ACHN (cell line): ENCODE data around the gene ATXN7.

Experiments used
- DNase-seq: peaks from one replicate; pipeline ENCODE4 v3.0.0-alpha.2; 2015
- in situ Hi-C: cut with HindIII; loops from 2 replicates; pipeline ENCODE4 v1.10.0; 2017; ENCODE audit warnings: low sequenced_read_pairs, low pct_ligation_motif_present, low pct_unique_long_range_greater_than_20kb

The ATXN7 gene

DNA sequence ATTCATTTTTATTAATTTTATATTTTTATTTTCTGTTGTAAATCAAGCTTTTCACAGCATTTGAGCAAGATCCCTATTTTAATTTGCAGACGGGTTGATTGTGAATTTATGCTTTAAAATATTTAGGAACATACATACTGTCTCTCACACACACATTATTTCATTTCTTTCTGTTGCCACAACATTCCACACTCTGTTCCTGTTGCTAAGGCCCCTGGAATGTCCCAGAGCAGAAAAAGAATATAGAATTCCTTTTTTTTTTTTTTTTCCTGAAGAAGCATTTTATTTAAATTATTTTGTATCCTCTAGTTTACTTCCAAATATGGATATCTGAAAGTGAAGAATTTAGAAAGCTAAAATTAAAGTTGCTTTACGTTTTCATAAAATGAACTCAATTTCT, 85.3 kb downstream of the ATXN7 start:
- DNase-seq = no peak
- in situ Hi-C loops = no loop called here

DNA sequence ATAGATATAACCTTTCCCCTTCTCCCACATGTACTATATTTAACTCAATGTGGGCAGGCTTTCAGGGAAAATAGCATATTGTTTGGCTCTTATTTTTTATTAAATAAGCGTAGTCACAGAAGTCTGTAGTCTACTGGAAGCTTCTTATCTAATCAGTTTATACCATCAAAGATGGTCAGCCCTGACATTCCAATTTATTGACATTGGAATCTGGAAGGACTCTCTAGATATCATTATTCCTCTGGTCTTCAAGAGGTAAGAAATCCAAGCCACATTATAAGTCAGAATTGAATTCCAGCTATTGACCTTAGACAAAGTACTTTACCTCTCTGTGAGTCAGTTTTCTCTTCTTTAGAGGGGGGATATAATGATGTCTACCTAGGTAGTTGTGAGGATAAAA, 87.0 kb downstream of the ATXN7 start:
- in situ Hi-C loops = no loop called here
- DNase-seq = no peak

DNA sequence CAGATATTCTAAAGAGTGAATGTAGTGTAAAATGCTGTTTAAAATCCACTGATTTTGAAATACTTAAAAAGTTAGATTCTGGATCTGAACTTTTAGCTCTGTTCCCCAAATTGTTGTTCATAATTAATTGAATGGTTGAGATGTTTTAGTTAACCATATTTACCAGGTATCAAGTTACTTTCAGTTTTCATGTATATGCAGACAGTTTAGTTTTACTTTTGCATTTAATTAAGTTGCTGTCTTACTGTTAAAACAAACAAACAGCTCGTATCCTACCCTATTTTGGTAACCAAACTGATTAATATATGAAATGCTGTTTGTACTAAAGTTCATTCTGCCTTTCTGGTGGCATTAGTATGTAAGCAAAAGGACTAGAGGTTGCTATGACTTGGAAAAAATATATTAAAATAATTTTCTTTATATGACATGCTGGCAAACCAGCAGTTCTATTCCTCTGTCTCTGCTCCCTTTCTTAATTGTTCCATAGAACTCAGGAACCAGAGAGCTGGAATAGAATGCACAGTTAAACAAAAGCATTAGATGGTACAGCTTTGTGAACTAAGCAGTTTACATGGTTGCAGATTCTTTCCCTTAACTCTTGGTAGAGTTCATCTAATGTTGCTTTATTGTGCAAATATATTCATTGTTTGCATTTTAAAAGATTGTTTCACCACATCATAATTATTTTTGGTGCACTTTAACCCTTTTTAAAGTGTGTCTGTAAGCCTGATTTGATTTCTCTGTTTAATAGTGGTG, 88.0 kb downstream of the ATXN7 start:
- no peak for DNase-seq
- in situ Hi-C loops = no loop called here

DNA sequence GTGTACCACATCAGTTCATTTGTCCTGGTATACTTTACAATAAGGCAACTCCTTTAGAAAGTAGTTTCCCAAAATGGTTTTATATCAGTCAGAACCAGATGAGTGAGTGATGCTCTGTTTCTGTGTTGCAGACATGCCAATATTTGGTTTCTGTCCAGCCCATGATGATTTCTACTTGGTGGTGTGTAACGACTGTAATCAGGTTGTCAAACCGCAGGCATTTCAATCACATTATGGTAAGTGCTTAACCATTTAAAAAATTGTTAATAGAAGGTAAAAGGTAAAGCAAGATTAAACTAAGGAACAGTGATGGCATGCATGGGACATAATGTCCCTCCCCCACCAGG, 88.6 kb downstream of the ATXN7 start:
- no peak for DNase-seq
- in situ Hi-C loops = no loop called here

DNA sequence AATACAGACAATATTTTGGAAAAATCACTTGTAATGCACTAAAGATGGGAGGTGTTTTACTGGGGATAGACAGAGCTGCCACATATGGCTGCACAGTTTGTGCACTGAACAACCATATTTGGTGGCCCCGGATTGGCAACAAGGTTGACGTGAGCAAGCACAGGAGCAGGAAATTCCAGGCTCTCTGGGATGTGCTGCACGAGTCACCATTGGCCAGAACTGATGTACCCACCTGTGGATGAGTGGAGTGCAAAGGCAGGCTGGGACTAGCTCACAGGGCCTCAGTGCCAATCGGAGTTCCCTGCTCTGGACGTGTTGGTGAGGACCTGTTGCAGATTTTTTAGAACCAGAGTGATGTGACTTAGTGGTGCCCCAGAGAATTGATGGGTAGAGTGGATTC, 90.5 kb downstream of the ATXN7 start:
- in situ Hi-C loops = no loop called here
- peak; percentile 23 for DNase-seq

DNA sequence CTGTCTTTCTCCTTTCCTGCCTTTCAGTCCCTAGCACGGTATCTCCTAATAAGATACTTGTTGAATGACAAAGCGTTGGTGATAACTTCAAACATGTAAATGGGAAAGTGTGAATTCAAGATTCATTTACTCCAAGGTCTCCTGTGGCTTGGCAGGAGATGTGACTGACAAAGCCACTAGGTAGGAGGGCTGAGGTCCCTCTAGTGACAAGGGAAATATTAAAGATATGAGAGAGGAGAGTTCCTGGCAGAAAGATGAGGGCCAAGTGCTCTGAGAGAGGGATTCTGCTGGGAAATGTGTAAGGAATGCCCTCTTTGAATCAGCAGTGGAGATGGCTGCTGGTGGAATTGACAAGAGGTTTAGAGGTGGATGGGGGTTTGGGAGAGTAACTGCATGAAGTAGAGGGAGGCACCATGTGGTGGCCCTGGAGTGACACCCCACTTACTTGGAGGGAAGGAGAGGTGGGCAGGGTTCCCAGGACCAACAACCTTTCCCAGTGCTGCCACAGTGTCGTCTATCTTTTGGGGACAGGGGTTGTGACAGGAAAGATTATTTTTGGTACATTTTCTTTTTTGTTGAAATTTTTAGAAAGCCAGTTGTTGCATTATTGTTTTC, 91.5 kb downstream of the ATXN7 start:
- in situ Hi-C loops = no loop called here
- no peak for DNase-seq

DNA sequence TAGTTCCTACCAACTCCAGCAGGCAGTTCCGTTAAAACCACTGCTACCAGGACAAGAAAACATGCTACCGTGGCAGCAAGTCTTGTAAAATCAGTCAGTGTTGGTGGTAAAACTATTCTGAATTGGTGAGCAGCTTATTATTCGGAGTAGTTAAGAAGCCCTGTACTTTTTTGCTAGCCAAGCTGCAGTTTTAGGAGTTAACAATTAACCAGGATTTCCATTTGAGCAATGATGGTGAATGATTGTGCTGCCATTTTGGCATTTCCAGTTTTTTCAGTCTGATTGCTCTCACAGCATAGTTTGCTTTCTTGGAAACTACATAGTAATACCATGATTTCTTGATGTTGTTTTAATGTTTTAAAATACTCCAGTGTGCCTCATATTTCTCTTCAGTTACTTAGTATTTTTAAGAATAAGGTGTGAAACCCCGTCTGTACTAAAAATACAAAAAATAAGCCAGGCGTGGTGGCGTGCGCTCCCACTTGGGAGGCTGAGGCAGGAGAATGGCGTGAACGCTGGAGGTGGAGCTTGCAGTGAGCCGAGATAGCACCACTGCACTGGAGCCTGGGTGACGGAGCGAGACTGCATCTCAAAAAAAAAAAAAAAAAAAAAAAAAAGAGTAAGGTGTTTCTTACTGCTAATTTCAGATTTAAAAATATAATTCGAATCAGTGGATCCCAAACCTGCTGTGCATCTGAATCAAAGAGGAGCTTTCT, 92.3 kb downstream of the ATXN7 start:
- DNase-seq = peak; percentile 63
- in situ Hi-C loops = no loop called here

DNA sequence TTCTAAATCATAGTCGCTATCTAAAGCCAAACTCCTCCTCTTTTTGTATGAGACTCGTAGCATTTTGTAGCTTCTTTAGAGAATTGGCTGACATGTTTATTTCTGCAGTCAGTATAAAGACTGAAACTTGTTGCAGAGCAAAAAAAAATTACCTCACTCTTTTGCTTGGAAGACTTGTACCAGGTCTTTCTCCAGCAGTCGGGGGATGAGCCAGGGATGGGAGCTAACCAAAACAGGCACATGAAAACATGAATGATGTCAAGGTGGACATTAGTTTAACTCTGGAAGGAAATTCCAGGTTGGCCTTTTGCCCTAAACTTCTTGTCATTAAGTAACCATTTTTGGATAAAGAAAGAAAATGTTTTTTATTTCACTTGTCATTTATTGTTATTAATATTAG, 95.5 kb downstream of the ATXN7 start:
- no peak for DNase-seq
- in situ Hi-C loops = no loop called here

DNA sequence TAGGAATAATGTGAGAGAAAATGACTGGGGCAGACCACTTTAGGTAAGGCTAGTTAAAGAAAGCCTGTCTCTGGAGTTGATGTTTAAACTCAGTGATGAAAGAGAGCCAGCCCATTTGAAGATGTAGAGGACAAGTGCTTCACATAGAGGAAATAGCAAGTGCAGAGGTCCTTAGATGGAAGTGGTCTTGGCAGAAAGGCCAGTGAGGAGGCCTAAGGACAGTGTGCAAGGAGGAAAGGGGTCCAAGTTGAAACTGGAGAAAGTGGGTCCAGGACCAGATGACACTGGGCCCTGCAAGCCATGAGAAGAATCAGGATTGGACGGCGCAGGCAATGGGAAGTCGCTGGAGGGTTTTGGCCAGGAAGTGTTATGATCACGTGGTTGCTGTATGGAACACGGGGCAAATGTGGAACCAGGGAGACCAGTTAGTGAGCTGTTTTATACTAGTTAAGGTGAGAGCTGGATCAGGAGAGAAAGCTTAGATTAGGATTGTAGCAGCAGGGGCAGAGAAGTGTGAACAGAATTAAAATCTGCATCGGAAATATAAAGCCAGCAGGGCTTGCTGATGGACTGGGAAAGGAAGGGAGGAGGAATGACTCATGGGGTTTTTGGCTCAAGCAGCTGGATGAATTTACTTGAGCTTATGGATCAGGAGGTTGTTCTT, 96.5 kb downstream of the ATXN7 start:
- DNase-seq = peak; percentile 68
- in situ Hi-C loops = no loop called here

DNA sequence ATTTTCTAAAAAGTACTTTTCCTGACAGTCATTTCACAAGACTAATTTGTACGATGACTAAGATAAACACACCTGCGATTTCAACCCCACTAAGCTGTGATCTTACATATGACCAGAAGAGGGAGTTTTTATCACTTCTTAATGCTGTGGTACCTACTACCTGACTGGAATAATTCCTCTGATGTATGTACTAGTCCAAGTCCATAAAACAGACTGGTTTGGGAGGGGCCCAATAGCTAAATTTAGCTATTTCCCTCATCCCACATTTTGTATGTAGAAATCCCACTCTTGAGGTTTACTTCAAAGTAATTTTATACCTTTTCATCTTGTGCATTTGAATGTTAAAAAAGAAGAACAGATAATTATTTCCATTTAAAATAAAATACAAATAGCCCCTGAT, 98.2 kb downstream of the ATXN7 start:
- peak; percentile 53 for DNase-seq
- in situ Hi-C loops = no loop called here

DNA sequence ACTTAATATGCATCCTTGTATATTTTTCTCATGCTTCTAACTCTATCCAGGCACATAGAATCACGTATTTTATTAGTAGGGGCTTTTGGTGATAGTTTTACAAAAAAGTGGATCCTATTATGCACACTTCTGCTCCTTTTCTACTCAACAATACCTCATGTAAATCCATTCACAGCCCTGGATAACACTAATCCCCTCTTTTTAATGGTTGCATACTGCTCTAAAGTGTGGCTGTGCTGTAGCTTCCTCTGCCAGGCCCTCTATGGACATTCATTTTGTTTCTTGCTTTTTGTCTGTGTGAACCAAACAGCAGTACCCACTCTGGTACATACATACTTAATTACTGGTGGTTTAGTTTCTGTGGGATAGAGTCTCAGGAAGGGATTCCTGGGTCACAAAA, 99.8 kb downstream of the ATXN7 start:
- in situ Hi-C loops = no loop called here
- no peak for DNase-seq

DNA sequence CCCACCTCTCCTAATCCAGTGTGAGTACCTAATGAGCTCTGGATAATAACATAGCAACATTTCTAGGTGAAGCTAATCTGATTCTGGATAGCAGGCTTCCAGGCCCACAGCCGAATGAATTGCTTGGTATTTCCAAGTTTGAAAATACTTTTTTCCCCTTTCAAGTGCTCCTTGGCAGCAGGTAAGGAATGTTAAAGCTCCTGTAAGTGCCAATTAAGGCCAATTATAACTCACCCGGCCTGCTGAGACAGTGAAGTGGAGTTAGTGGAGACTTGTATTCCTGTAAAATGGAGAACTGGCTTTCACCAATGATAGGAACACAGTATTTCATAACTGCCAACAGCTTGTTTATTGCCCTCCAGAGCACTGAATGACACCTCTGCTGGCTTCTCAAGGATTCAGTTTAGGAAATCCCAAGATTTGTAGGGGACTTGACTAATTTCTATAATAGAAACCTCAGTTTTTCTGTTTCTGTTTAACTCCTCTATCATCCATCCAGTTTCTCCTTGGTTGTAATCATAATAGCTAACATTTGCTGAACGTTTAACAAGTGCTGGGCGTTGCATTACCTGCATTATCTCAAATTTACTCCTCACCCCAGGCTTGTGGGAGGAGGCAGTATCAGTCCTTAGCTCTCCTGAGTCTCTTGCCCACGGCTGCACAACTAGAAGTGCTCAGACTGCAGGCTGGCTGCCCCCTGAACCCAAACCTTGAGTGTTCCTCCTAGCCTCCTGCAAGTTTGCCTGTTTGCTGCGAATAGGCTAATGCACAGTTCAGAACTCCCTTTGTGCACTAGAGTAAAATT, 101.2 kb downstream of the ATXN7 start:
- in situ Hi-C loops = no loop called here
- no peak for DNase-seq

DNA sequence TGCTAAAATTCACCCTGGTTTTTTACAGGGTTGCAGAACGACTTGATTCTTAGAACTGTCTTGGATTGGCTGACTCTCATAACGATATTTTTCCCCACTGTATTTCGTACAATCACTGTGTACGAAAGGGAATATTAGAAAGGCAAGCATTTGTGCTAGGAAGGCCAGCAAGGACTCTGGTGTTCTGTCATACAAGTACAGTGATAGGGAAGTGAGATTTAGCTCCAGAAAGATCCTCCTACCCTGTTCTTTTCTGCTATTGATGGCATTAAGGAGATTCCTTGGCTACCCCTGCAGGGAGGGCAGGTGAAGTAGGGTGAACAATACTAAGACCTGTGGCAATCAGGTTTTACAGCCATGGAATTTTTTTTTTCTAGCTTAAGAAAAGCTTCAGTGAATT, 102.3 kb downstream of the ATXN7 start:
- in situ Hi-C loops = no loop called here
- DNase-seq = no peak

DNA sequence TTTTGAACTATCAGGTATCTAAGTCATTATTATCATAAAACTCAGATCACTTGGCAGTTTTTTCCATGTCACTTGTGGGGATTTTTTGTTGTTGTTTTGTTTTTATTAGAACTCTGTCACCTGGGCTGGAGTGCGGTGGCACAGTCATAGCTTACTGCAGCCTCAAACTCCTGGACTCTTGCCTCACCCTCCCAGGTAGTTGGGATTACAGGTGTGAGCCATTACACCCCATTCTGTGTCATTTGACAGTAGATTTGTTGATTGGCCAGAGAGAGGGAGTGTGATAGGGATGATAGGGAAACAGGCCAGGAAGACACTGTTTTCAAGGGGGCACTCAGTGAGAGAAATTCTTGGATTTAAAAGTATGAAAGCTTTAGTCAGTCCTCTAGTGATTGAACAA, 103.2 kb downstream of the ATXN7 start:
- DNase-seq = no peak
- in situ Hi-C loops = no loop called here

DNA sequence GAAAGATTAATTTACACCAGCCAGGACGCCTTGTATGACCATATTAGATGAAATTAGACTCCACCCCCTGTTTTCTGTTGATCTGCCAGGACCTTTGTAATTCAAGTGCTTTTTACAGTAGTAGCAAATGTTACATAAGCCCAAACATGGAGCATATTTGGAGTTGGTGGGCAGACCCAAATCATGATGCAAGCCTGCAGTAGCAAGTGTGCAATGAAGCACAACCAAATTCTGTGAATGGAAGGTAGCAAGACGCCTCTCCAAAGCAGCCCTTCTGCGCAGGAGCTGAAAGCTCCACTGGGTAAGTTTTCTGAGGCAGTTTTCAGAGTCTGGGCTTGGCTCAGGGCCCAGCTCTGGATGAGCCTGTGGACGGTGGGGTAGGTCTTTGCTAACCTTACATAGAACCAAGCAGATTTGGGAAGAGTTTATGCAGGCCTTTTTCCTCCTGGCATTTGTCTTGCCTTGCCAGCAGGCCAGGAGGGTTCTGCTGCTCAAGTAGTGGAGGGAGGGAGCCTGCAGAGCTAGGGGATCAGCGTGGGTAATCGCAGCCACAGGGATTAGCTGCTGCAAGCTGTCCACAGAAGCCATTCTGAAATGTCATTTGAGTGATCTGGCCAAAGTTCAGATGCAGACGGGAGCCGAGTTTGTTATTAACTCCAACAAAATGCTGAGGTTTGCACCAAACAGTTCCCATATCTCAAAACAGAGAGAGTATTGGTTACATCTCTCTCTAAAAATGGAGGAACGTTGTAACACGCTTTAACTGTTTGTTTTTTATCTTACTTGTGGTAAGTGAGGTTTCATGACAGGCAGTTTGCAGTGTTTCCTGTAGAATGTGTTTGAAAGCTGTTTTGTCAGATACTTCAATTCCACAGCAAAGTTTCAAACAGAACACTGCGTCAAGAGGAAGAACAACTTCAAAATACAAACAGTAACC, 104.3 kb downstream of the ATXN7 start:
- DNase-seq = peak; percentile 65
- in situ Hi-C loops = no loop called here

DNA sequence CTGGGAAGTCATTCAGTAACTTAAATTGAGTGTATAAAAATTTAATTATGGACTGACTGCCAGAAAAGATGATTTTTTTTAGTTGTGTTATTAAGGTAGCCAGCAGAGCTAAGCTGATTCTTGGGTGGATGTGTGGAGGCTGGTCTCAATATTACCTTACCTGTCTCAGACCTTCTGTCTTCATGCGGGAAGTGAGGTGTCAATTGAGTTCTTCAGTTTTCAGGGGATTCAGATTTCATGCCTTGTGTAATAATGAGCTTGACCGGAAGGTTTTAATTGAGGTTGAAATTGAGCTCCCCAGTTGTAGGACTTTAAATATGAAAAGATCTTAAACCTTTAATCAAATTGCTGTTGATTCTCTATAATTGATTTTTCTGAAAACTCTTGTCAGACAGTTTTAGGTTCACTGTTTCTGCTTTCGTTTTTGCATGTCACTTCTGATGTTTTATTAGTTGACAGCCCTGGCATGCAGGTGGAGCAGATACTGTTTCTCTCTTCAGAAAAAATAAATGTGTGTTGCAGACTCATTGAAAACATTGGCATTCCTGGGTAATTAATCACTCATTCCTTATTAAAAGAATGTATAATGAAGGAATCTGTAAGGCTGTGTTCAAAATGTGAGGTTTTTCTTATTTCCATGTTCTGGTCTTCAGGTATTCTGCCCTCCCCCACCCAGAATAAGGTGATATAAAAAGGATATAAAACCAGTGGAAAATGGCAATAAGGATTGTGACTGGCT, 105.1 kb downstream of the ATXN7 start:
- DNase-seq = no peak
- in situ Hi-C loops = no loop called here

DNA sequence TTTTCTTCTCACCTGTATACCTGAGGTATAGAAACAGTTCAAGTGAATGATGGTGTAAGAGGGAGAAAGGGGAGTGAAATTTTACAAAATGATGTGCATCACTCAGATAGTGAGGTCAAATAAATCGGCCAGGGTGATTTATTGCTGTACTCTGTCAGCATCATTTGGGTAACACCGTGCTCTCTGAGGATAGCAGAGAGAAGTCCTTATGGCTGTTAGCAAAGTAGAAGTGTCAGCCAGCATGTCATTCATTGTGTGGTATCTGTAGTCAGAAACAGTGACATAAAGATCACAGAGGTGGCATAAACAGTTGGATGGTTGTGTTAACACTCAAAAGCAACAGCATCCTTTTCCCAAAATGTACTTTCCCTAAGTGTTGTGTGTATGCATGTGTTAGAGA, 106.2 kb downstream of the ATXN7 start:
- in situ Hi-C loops = no loop called here
- no peak for DNase-seq
